HG02943 (cell line): ENCODE results near the gene MED9.
"Not testable (repeated sequence)": the region's sequence is repeated elsewhere in the genome, so short reads cannot be mapped to it uniquely, and the experiment has no call there.

ENCODE experiments used
- ATAC-seq: cut with Tn5 transposase; IDR thresholded peaks from one replicate; pipeline ENCODE4 v1.9.1; 2021; ENCODE audit warnings: mild to moderate bottlenecking, low read depth, moderate library complexity; ENCODE audit not compliant: unreplicated experiment

Gene MED9, protein sequence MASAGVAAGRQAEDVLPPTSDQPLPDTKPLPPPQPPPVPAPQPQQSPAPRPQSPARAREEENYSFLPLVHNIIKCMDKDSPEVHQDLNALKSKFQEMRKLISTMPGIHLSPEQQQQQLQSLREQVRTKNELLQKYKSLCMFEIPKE

DNA sequence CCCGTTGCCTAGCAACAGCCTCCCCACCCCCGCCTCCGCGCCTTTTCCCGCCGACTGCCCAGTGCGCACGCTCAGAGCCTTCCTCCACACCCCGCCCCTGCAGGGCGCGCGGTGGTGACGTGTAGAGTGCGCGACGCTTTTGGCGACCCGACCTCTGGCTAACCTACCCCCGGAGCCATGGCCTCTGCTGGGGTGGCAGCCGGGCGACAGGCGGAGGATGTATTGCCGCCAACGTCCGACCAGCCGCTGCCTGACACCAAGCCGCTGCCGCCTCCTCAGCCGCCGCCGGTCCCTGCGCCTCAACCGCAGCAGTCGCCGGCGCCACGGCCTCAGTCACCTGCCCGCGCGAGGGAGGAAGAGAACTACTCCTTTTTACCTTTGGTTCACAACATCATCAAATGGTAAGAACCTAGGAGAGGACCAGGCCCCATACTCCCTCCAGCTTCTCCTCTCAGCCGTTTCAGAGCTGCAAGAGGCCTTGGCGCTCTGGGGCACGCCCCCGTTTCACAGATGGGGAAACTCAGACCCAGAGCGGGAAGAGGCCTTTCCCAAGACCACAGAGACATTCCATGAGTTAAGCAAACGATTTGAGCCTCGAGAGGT, at the start of gene MED9:
TSS of gene MED9 (plus strand) at position 136 of the 603 bp plus-strand sequence. CDS start at position 178, 42 bp downstream.
- ATAC-seq: peak; percentile 78

DNA sequence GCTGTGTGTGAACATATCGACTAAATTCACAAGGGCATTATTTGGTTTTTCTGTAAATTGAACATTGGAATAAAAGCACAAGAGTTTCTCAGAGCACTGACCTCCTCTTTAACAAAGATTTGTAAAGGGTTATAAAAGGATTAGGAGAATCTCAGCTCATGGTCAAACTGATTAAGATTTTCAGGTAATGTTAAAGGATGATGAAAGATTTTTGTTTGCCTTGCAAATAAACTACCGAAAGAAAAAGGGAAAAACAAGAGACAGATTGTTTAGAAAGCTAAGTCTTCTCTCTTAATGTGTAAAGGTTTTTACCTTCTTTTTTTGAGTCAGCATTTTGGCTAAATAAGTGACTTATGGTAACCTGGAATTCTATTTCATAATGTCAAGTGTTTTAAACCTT, 47.6 kb upstream of the MED9 start:
- ATAC-seq: no peak

DNA sequence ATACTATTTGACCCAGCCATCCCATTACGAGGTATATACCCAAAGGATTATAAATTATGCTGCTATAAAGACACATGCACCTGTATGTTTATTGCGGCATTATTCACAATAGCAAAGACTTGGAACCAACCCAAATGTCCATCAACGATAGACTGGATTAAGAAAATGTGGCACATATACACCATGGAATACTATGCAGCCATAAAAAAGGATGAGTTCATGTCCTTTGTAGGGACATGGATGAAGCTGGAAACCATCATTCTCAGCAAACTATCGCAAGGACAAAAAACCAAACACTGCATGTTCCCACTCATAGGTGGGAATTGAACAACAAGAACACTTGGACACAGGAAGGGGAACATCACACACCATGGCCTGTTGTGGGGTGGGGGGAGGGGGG, 45.9 kb upstream of the MED9 start:
- ATAC-seq: not testable (repeated sequence)

DNA sequence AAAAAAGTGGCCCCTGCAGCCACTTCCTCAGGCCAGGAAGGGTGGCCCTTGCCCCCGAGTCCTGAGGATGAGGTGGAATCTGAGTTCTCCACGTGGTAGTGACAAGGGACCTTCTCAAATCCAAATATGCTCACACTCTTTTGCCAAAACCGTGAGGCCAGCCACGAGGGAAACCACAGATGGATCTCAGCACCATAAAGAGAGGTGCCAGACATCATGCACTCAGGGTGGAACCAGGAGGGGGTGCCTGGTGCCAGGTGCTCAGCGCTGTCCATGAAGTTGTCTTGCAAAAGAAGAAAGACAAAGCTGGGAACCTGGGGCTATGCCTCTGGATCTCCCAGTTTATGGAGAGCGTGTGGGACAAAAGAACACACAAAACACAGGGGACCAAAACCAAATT, 45.2 kb upstream of the MED9 start:
- no peak for ATAC-seq

DNA sequence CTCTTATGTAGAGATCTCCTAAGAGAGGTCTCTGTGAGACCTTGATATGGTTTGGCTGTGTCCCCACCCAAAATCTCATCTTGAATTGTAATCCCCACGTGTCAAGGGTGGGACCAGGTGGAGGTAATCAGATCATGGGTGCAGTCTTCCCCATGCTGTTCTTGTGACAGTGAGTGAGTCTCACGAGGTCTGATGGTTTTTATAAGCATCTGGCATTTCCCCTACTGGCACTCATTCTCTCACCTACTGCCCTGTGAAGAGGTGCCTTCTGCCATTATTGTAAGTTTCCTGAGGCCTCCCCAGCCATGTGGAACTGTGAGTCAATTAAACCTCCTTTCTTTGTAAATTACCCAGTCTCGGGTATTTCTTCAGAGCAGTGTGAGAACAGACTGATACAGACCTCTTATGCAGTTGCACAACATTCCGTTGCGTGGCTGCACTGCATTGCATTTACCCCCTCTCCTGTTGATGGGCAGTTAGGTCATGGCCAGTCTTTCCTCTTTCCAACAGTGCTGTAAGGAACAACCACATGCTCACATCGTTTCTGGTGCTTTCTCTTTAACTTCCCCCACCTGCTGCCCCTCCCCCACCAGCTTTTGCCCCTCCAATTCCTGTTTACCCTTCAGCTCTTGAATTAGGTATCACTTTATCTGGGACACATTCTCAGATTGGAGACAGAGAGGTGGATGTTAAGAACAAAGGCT, 43.6 kb upstream of the MED9 start:
- no peak for ATAC-seq

DNA sequence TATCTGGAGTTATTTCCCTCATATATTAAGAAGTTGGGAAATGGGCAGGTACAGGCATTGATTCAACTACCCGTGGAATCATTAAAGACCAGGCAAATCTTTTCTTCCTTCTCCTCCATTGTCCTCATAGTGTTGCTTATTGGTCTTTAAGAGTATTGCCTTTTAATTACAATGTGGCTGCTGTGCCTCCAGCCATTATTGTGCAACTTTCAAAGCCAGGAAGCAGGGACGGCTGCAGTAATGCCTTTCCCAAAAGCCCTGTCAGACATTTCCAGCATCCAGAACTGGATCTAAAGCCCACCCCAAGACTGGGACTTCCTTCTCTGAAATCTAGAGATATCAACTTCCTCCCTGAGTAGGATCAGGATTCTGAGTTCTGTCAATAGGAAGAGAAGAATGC, 42.3 kb upstream of the MED9 start:
- no peak for ATAC-seq

DNA sequence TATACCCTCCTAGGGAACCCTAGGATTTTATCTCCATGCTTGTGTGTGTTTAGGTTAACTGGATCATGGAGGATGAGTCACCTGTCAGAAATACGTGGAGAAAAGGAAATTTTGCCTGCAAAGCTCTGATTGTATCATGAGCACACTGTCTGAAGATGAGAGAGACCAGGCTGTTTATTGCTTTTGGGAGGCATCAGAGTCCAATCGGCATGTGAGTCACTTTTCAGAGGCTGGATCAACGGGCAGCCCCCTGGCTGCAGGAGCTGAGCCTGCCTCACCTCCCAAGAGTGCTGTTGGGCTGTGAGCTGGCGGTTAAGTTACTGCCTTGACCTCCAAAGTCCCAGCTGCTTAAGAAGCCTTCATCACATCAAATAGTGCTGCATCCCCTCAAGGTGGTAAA, 41.5 kb upstream of the MED9 start:
- no peak for ATAC-seq

DNA sequence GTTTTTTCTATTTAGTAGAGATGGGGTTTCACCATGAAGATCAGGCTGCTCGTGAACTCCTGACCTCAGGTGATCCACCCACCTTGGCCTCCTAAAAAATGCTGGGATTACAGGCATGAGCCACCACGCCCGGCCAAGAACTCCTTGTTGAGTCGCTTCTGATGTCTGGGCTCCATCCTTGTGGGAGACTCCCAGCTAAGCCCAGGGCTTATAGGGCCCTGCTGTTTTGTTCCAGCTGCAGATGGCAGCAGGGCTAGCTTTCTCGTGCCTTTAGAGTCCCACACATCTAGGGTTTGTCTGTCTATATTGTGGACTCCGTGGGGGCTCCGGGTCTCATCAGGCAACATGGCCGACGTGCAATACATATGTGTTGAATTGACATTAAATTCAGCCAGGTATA, 39.3 kb upstream of the MED9 start:
- ATAC-seq: no peak

DNA sequence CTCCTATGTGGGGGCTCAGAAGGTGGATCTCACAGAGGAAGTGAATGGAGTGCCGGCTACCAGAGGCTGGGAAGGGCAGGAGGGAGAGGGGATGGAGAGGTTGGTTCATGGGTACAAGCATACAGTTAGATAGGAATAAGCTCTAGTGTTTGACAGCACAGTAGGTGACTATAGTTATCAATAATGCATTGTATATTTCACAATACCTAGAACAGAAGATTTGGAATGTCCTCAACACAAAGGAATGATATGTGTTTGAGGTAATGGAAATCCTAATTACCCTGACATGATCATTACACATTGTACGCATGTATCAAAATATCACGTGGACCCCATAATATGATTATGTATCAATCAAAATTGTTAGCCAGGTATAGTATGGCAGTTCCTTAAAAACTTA, 38.9 kb upstream of the MED9 start:
- ATAC-seq: no peak

DNA sequence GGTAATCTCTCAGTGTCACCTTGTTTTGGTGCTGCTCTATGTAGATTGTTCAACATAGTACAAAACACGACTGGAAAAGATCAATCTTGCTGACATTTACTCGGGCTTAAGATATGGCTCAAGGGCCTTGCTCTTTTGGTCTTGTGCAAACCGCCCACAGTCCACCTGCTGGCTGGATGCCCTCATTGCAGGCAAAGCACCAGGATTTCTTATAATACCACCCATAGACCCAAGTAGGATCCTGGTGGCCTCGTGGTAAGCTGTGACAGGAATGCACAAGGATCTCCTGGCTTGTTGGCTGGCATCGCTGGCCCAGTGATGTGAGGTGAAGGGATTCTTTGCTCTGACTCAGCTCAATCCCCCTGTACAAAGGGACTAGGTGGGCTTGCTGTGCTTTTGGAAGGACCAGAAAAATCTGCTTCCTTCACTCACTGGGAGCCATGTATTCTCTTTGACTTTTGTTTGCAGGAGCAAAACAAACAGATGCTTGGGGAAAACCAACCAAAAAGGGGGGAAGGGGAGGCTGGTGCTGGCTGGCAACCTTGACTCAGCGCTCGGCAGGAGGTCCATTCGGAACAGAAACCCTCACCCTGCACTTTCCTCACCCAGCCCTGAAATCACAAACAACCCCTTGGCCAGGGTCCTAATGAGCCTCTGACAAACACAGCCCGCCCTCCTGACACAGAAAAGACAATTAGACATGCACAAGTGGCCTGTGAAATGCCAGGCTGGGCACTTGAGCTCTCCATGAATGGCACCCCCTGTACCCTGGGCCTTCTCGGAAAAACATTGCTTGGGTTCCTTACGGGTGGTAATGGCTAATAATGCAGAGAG, 36.6 kb upstream of the MED9 start:
- ATAC-seq: no peak

DNA sequence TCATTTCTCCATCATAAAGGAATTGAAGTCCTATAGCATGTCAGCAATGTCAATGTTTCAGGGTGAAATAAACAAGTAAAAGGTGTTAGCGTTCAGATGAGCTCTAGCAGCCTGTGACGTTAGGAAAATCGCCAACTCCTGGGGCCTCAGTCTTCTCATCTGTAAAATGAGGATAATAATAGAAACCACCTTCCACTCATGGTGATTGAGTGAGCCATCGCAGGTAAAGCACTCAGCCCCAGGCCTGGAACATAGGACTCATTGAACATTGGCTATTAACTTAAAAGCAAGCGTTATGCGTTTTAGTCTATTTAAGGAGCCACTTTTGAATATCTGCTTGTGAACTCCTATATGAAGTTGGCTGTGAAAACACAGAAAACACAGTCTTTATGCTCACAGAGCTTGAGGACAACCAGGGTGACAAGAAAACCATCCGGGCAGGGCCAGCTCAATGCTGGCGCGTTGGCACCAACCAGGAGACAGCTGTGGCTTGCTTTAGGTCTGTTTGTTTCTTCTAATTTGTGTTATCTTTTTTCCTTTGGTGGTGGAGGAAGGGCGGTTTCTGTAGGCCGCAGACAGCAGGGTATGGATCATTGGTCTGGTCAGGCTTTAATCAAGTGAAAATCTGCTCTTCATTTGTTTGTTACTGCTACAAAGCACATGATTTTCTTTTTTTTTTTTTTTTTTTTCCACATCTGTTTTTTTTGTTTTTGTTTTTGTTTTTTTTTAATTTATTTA, 35.7 kb upstream of the MED9 start:
- no peak for ATAC-seq

DNA sequence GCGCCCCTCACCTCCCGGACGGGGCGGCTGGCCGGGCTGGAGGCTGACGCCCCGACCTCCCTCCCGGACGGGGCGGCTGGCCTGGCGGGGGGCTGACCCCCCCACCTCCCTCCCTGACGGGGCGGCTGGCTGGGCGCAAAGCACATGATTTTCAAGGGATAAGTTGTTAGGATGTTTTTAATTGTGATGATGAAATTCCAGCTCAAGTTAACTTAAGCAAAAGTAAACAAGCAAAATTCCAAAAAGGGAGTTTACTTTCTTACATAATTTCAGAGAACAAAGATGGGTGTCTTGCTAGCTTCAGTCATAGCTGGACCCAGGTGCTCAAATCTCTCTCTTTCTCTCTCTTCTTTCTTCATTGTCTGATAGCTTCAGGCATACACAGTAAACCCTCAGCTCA, 33.6 kb upstream of the MED9 start:
- no peak for ATAC-seq

DNA sequence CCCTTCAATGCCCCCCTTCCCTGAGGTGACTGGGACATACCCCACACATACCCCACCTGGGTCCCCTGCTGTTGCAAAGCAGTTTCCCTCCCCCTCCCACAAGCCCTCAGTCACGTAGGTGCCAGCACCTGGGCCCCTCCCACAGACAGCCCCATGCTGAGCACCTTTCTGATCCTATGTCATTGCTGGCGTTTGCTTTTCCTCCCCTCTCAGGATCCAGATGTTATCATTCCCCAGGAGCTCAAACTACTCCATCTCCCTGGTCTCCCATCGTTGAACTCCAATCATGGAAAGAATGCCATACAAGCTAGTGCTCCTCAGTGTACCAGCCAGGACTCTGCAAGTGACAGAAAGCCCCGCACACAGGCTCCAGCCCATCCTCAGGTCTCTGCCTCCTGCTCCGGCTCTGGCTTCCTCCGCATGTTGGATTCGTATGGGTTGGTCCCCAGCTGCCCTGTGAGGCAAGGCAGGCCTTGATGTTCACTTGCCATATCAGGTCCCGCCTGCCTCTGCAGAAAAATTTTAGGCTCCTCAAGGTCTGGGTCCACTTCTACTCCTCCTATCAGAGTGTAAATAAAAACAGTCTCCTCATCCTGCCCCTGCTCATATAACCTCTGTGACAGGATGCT, 31.4 kb upstream of the MED9 start:
- ATAC-seq: no peak

DNA sequence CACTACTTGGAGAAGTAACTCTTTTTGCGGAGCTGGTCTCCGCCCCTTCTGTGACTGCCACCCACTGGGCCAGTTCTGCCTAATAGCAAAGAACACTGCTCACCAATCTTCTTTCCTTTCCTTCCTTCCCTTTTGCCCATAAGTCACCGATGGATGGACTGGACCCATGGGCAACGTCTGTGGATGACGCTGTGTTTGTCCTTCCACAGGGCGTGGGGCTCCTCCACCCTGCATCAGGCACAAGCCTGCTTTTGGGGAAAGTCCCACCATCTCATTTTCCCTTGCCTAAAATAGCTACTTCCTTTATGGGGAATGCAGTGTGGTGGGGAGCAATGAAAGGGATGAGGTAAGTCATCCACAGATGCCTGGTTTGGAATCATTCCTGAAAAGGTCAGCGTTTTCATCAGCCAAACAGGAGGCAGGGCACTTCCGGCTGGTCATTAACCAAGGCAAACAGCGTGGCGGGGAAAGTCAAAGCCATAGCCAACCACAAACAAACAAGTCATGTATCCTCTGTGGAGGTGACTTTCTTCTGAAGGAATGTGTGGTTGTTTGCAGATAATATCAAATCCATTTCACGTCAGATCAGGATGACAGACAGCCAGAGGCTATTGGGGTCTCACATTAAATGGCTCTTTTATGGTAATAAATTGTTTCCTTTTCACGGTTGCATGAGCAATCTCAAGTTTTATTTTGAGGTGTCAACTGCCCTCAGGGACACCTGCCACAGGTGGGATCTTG, 30.7 kb upstream of the MED9 start:
- no peak for ATAC-seq

DNA sequence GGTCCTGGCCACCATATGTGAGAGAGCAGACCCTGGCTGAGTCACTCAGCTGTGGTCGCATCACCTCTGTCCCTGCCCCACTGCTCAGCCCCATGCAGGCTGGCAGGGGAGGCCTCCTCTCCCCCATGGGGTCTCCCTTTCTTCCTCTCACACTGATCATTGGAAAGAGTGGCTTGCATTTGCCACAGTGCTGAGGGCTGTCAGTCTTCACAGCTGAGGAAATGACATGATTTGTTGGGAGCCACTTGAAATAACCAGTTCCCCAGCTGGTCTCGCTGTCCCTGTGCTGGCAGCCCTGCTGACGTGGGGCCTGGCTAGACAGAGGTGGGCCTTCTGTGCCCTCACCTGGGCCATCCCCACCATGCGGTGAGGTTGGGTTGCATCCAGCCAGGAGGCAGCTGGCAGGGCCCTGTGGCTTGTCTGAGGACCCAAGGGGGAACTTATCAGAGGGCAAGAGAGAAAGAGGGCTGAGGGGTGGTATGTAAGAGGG, 30.1 kb upstream of the MED9 start:
- no peak for ATAC-seq

DNA sequence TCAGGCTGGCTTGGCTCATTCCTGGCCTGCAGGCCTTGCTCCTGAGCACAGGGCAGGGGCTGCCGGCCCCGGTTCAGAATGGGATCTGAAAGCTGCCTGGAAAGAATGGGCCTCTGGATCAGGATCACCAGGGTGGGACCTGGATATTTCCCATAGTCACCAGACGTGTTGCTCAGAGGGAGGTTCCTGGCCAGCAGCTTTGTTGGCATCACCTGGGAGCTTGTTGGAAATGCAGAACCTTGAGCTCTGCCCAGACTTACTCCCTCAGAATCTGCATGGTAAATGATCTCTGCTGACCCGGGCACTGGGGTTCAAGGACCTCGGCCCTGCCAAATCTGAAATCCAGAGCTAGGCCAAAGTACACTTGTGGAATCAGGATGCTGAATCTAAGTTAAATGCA, 29.5 kb upstream of the MED9 start:
- ATAC-seq: no peak

DNA sequence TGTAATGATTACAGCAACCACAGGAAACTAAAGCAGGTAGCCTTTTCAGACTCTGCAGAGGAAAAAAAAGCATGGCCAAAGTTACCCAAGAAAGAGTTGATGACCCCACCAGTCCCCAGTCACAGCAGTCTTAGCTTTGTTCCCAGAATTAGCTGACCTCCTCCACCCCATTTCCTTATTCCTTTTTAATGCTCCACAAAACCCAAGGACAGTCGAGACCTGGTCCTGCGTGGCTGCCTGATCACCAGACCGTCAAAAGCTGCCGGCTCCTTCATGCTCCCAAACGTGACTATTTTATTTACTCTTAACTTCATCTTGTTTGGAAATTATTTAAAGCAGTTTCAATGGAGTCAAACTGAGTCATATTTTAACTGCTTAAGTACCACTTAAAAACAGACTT, 28.7 kb upstream of the MED9 start:
- no peak for ATAC-seq

DNA sequence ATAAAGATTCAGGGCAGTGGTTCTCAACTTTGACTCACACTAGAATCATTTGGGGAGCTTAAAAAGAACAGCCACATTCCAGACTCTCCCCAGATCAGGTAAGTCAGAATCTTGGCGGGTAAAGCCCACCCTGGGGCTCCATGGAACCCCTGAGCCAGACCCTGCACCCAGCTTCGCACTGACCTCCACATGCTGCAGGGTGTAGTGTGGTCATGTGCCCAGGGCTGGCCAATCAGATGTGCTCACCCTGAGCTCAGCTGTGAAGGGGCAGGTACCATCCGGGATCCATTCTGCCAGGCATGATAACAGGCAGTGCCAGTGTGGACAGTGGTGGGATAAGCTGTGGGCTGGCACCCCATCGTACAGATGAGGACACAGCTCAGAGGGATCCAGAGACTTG, 28.1 kb upstream of the MED9 start:
- ATAC-seq: no peak

DNA sequence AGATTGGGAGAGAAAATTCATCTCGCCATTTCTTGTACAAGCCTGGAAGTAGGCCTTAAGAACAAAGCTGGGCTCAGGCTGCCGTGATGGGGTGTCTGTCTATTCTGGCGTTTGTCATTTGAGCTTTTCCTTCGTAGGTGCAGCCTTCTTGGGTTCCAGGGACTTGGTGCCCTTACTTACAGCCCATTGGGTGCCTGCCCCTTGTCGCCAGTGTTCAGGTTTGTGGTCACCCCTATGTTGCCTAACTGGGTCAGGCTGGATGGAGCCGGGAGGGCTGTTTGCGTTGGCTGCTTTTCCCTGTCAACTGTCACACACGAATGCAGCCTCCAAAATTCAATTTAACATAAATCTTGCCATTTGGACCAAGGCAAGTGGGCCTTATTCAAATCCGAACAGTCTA, 23.7 kb upstream of the MED9 start:
- no peak for ATAC-seq
